B cell (primary cell): ENCODE data around the gene SIPA1L3.

Source experiments
- EZH2 ChIP-seq: IDR thresholded peaks from 2 replicates; pipeline ENCODE4 v1.6.1; 2012; ENCODE audit warnings: borderline replicate concordance, low read depth, mild to moderate bottlenecking, moderate library complexity, low read length; ENCODE audit not compliant: insufficient read depth, poor library complexity, severe bottlenecking
- TF ChIP-seq, protein P1 (sequence below): fragments of 200-600 bp; IDR thresholded peaks from one replicate; pipeline ENCODE4 v1.8.0; 2022; ENCODE audit warnings: antibody characterized with exemption, mild to moderate bottlenecking

GRCh38 chr19:38218204-38218603 is 311.2 kb downstream of the SIPA1L3 start:
- no peak for TF ChIP-seq EZH2
- TF ChIP-seq, protein P1, sequence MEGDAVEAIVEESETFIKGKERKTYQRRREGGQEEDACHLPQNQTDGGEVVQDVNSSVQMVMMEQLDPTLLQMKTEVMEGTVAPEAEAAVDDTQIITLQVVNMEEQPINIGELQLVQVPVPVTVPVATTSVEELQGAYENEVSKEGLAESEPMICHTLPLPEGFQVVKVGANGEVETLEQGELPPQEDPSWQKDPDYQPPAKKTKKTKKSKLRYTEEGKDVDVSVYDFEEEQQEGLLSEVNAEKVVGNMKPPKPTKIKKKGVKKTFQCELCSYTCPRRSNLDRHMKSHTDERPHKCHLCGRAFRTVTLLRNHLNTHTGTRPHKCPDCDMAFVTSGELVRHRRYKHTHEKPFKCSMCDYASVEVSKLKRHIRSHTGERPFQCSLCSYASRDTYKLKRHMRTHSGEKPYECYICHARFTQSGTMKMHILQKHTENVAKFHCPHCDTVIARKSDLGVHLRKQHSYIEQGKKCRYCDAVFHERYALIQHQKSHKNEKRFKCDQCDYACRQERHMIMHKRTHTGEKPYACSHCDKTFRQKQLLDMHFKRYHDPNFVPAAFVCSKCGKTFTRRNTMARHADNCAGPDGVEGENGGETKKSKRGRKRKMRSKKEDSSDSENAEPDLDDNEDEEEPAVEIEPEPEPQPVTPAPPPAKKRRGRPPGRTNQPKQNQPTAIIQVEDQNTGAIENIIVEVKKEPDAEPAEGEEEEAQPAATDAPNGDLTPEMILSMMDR = no peak
